Activated T-helper 17 cell treated with anti-CD3 and anti-CD28 coated beads, Interleukin-2, amount 50 U/mL, for 72 hours (primary cell): Measurements from ENCODE around the gene TMEM135. TPM values are rescaled to one million over a fixed set of nuclear protein-coding genes. Genes with fewer than 3 reads are reported as not detected.
A peak's percentile ranks its signal among the peaks of the same experiment; 100 is the strongest.
"Not testable (repeated sequence)": the region's sequence is repeated elsewhere in the genome, so short reads cannot be mapped to it uniquely, and the experiment has no call there.

ENCODE experiments used
- ATAC-seq: fragments of 150-1000 bp; cut with Tn5 transposase; replicated peaks from 2 replicates; pipeline ENCODE4 v1.10.0; 2021; ENCODE audit warnings: mild to moderate bottlenecking, moderate library complexity
- H3K27ac Mint-ChIP-seq: one replicate; pipeline ENCODE4 v1.8.0; 2022; ENCODE audit warnings: mixed read lengths
- H3K27me3 Mint-ChIP-seq: one replicate; pipeline ENCODE4 v1.8.0; 2022; ENCODE audit warnings: mixed read lengths
- H3K36me3 Mint-ChIP-seq: one replicate; pipeline ENCODE4 v1.8.0; 2022; ENCODE audit warnings: low read depth, mild to moderate bottlenecking, mixed read lengths
- H3K4me1 Mint-ChIP-seq: one replicate; pipeline ENCODE4 v1.8.0; 2022; ENCODE audit warnings: mixed read lengths
- H3K4me3 Mint-ChIP-seq: one replicate; pipeline ENCODE4 v1.8.0; 2022; ENCODE audit warnings: mild to moderate bottlenecking, mixed read lengths
- H3K9me3 Mint-ChIP-seq: one replicate; pipeline ENCODE4 v1.8.0; 2022; ENCODE audit warnings: mixed read lengths
- total RNA-seq, 2 donors: library from RNA; stranded (reverse); gene quantifications; one replicate each; pipeline ENCODE4 v1.2.3, GENCODE V29; 2022

The TMEM135 gene
- total RNA-seq, 2 donors from 2014 or later, result 19.8 to 34.7 TPM

GRCh38 chr11:87271951-87272350 lies 234.2 kb downstream of the TMEM135 start:
- H3K27me3 Mint-ChIP-seq, H3K4me1 Mint-ChIP-seq, H3K36me3 Mint-ChIP-seq: not testable (repeated sequence)

GRCh38 chr11:87275176-87275575 lies 237.4 kb downstream of the TMEM135 start:
- no peaks in the 10 kb centered on the region for H3K36me3 Mint-ChIP-seq
- no peak overlapping the region for H3K4me3 Mint-ChIP-seq
- H3K4me1 Mint-ChIP-seq, result no peaks in the 10 kb centered on the region
- no peaks in the 10 kb centered on the region for H3K27me3 Mint-ChIP-seq
- no peaks in the 10 kb centered on the region for H3K9me3 Mint-ChIP-seq
- H3K27ac Mint-ChIP-seq, result no peak overlapping the region
- ATAC-seq, result no peak

More at GRCh38 chr11:87271951-87272350, 234.2 kb downstream of the TMEM135 start:
- H3K27ac Mint-ChIP-seq, H3K9me3 Mint-ChIP-seq, ATAC-seq, H3K4me3 Mint-ChIP-seq: not testable (repeated sequence)

GRCh38 chr11:87280143-87280542 lies 242.4 kb downstream of the TMEM135 start:
- Mint-ChIP-seq H3K27me3 (no peaks in the 10 kb centered on the region), H3K27ac (no peak overlapping the region), H3K36me3 (no peaks in the 10 kb centered on the region), H3K9me3 (no peaks in the 10 kb centered on the region), H3K4me3 (no peak overlapping the region), H3K4me1 (no peaks in the 10 kb centered on the region)
- ATAC-seq, result no peak

GRCh38 chr11:87281496-87281895 lies 243.8 kb downstream of the TMEM135 start:
- H3K4me3 Mint-ChIP-seq, result no peak overlapping the region
- no peak for ATAC-seq
- H3K4me1 Mint-ChIP-seq, result no peaks in the 10 kb centered on the region
- no peak overlapping the region for H3K27ac Mint-ChIP-seq
- H3K9me3 Mint-ChIP-seq, result no peaks in the 10 kb centered on the region
- H3K36me3 Mint-ChIP-seq, result no peaks in the 10 kb centered on the region
- H3K27me3 Mint-ChIP-seq, result no peaks in the 10 kb centered on the region

GRCh38 chr11:87284306-87284705 lies 246.6 kb downstream of the TMEM135 start:
- no peak overlapping the region for H3K4me3 Mint-ChIP-seq
- ATAC-seq, result no peak
- H3K9me3 Mint-ChIP-seq, result no peaks in the 10 kb centered on the region
- no peak overlapping the region for H3K27ac Mint-ChIP-seq
- no peaks in the 10 kb centered on the region for H3K36me3 Mint-ChIP-seq
- H3K27me3 Mint-ChIP-seq, result no peaks in the 10 kb centered on the region
- no peaks in the 10 kb centered on the region for H3K4me1 Mint-ChIP-seq

- H3K36me3 Mint-ChIP-seq, ATAC-seq, H3K27me3 Mint-ChIP-seq, H3K4me1 Mint-ChIP-seq, H3K4me3 Mint-ChIP-seq, H3K9me3 Mint-ChIP-seq, H3K27ac Mint-ChIP-seq: not testable (repeated sequence)
Observed at GRCh38 chr11:87285674-87286073, 247.9 kb downstream of the TMEM135 start.

- no peak for ATAC-seq
- Mint-ChIP-seq H3K9me3 (no peaks in the 10 kb centered on the region), H3K4me3 (no peak overlapping the region), H3K4me1 (no peaks in the 10 kb centered on the region), H3K27me3 (no peaks in the 10 kb centered on the region), H3K36me3 (no peaks in the 10 kb centered on the region), H3K27ac (no peak overlapping the region)
Observed at GRCh38 chr11:87286338-87286737, 248.6 kb downstream of the TMEM135 start.

- Mint-ChIP-seq H3K4me1 (no peaks in the 10 kb centered on the region), H3K27ac (no peak overlapping the region), H3K4me3 (no peak overlapping the region), H3K27me3 (no peaks in the 10 kb centered on the region), H3K36me3 (no peaks in the 10 kb centered on the region), H3K9me3 (no peaks in the 10 kb centered on the region)
- ATAC-seq, result no peak
Observed at GRCh38 chr11:87290304-87290922, 252.7 kb downstream of the TMEM135 start.

GRCh38 chr11:87292598-87292997 lies 254.9 kb downstream of the TMEM135 start:
- no peak overlapping the region for H3K4me3 Mint-ChIP-seq
- no peaks in the 10 kb centered on the region for H3K4me1 Mint-ChIP-seq
- no peaks in the 10 kb centered on the region for H3K27me3 Mint-ChIP-seq
- no peak overlapping the region for H3K27ac Mint-ChIP-seq
- H3K36me3 Mint-ChIP-seq, result no peaks in the 10 kb centered on the region
- ATAC-seq, result no peak
- no peaks in the 10 kb centered on the region for H3K9me3 Mint-ChIP-seq

- no peaks in the 10 kb centered on the region for H3K36me3 Mint-ChIP-seq
- H3K4me1 Mint-ChIP-seq, result no peaks in the 10 kb centered on the region
- H3K27me3 Mint-ChIP-seq, result no peaks in the 10 kb centered on the region
- no peak overlapping the region for H3K27ac Mint-ChIP-seq
- H3K9me3 Mint-ChIP-seq, result no peaks in the 10 kb centered on the region
- ATAC-seq, result no peak
- no peak overlapping the region for H3K4me3 Mint-ChIP-seq
Observed at GRCh38 chr11:87295237-87295636, 257.5 kb downstream of the TMEM135 start.

GRCh38 chr11:87296627-87297026 lies 258.9 kb downstream of the TMEM135 start:
- Mint-ChIP-seq H3K4me3 (no peak overlapping the region), H3K9me3 (no peaks in the 10 kb centered on the region), H3K27ac (no peak overlapping the region), H3K4me1 (no peaks in the 10 kb centered on the region), H3K36me3 (no peaks in the 10 kb centered on the region), H3K27me3 (no peaks in the 10 kb centered on the region)
- ATAC-seq, result no peak

- H3K9me3 Mint-ChIP-seq, result no peaks in the 10 kb centered on the region
- no peaks in the 10 kb centered on the region for H3K4me1 Mint-ChIP-seq
- H3K4me3 Mint-ChIP-seq, result no peak overlapping the region
- no peaks in the 10 kb centered on the region for H3K27me3 Mint-ChIP-seq
- H3K27ac Mint-ChIP-seq, result no peak overlapping the region
- ATAC-seq, result no peak
- H3K36me3 Mint-ChIP-seq, result no peaks in the 10 kb centered on the region
Observed at GRCh38 chr11:87298155-87298554, 260.4 kb downstream of the TMEM135 start.

- peak; percentile 18 for ATAC-seq
- Mint-ChIP-seq H3K4me1 (no peaks in the 10 kb centered on the region), H3K27me3 (no peaks in the 10 kb centered on the region), H3K9me3 (no peaks in the 10 kb centered on the region), H3K27ac (peak overlapping the region; percentile 0), H3K4me3 (no peak overlapping the region), H3K36me3 (peaks cover 6% of the 10 kb centered on the region)
Observed at GRCh38 chr11:87299041-87299481, 261.3 kb downstream of the TMEM135 start.

- H3K4me3 Mint-ChIP-seq, result no peak overlapping the region
- no peak for ATAC-seq
- no peaks in the 10 kb centered on the region for H3K4me1 Mint-ChIP-seq
- no peaks in the 10 kb centered on the region for H3K9me3 Mint-ChIP-seq
- H3K27ac Mint-ChIP-seq, result no peak overlapping the region
- H3K36me3 Mint-ChIP-seq, result peaks cover 6% of the 10 kb centered on the region
- no peaks in the 10 kb centered on the region for H3K27me3 Mint-ChIP-seq
Observed at GRCh38 chr11:87300640-87301380, 263.1 kb downstream of the TMEM135 start.

- Mint-ChIP-seq H3K27me3 (no peaks in the 10 kb centered on the region), H3K4me3 (no peak overlapping the region), H3K4me1 (no peaks in the 10 kb centered on the region), H3K27ac (no peak overlapping the region), H3K9me3 (no peaks in the 10 kb centered on the region), H3K36me3 (peaks cover 6% of the 10 kb centered on the region)
- no peak for ATAC-seq
Observed at GRCh38 chr11:87301785-87302540, 264.2 kb downstream of the TMEM135 start.
